ENCODE measurements around the gene FAM98C. TPM values are rescaled to one million over a fixed set of nuclear protein-coding genes. Genes with fewer than 3 reads are reported as not detected.

Gene FAM98C
- polyA plus RNA-seq, 6 donors from 2014 or later, result 3.6 to 23.8 (median 14.2) TPM

- Mint-ChIP-seq H3K27ac (no peak overlapping the region), H3K27me3 (peaks cover 17 to 39% (median 36%) of the 10 kb centered on the region in 3 donors), H3K4me1 (peaks cover 9 to 11% (median 9%) of the 10 kb centered on the region in 3 donors), H3K9me3 (no peaks in the 10 kb centered on the region), H3K36me3 (peaks cover 0 to 8% of the 10 kb centered on the region in 2 donors), H3K4me3 (no peak overlapping the region)
- DNase-seq (no peak), ATAC-seq (ENCODE audit: low read depth in 2 of 2) (no peak)
Measured at GRCh38 chr19:38370299-38370698, 32.6 kb upstream of the FAM98C start.

- DNase-seq (no peak), ATAC-seq (ENCODE audit: low read depth in 2 of 2) (no peak)
- H3K36me3 Mint-ChIP-seq, result peaks cover 0 to 10% of the 10 kb centered on the region in 2 donors
- H3K27me3 Mint-ChIP-seq, result peaks cover 17 to 37% (median 33%) of the 10 kb centered on the region in 3 donors
- H3K27ac Mint-ChIP-seq, result no peak overlapping the region
- no peaks in the 10 kb centered on the region for H3K9me3 Mint-ChIP-seq
- H3K4me3 Mint-ChIP-seq, result no peak overlapping the region
- H3K4me1 Mint-ChIP-seq, result peaks cover 14 to 17% (median 17%) of the 10 kb centered on the region in 3 donors
Measured at GRCh38 chr19:38371081-38371480, 31.8 kb upstream of the FAM98C start.

GRCh38 chr19:38373907-38374331, 29.0 kb upstream of the FAM98C start:
- Mint-ChIP-seq H3K4me1 (peaks cover 19 to 29% (median 25%) of the 10 kb centered on the region in 3 donors), H3K27ac (peak overlapping the region; percentile 95 to 99 (median 98)), H3K9me3 (no peaks in the 10 kb centered on the region), H3K27me3 (peaks cover 15 to 20% (median 17%) of the 10 kb centered on the region in 3 donors), H3K36me3 (peaks cover under 1 to 10% of the 10 kb centered on the region in 2 donors), H3K4me3 (peak overlapping the region; percentile 96 to 100 (median 99))
- ATAC-seq (ENCODE audit: low read depth in 2 of 2), result no peak
- DNase-seq, result no peak

- peak within 1 kb of the TSS; percentile 96 to 100 (median 99) for H3K4me3 Mint-ChIP-seq
- peak within 1 kb of the TSS; percentile 95 to 99 (median 98) for H3K27ac Mint-ChIP-seq
- H3K9me3 Mint-ChIP-seq, result no peaks in the 10 kb centered on the region
- peaks cover 7 to 15% of the 10 kb centered on the region in 2 donors for H3K36me3 Mint-ChIP-seq
- ATAC-seq (ENCODE audit: low read depth in 2 of 2), result peak; percentile 92
- peaks cover 12 to 17% (median 16%) of the 10 kb centered on the region in 3 donors for H3K27me3 Mint-ChIP-seq
- H3K4me1 Mint-ChIP-seq, result peaks cover 22 to 32% (median 29%) of the 10 kb centered on the region in 3 donors
- peak; percentile 99 for DNase-seq
Measured at GRCh38 chr19:38374332-38375097, 28.4 kb upstream of the FAM98C start, which contains the start of gene PSMD8. TSS of gene PSMD8 (plus strand) at chr19:38374571. CDS start at chr19:38374602, 31 bp downstream.

- Mint-ChIP-seq H3K36me3 (peaks cover 8 to 20% of the 10 kb centered on the region in 2 donors), H3K9me3 (no peaks in the 10 kb centered on the region), H3K27me3 (peaks cover 9 to 16% (median 10%) of the 10 kb centered on the region in 3 donors), H3K4me3 (peak overlapping the region; percentile 96 to 100 (median 99)), H3K27ac (peak overlapping the region; percentile 95 to 99 (median 98)), H3K4me1 (peaks cover 23 to 34% (median 31%) of the 10 kb centered on the region in 3 donors)
- ATAC-seq (ENCODE audit: low read depth in 2 of 2) (no peak), DNase-seq (no peak)
Measured at GRCh38 chr19:38375098-38375493, 27.8 kb upstream of the FAM98C start.

- no peak for DNase-seq
- Mint-ChIP-seq H3K4me1 (peaks cover 26 to 36% (median 31%) of the 10 kb centered on the region in 3 donors), H3K36me3 (peaks cover 8 to 26% of the 10 kb centered on the region in 2 donors), H3K27ac (peak overlapping the region in 5 of 6 donors; percentile 89 to 99 (median 96)), H3K9me3 (no peaks in the 10 kb centered on the region), H3K4me3 (peak overlapping the region; percentile 96 to 100 (median 99)), H3K27me3 (peaks cover 4 to 10% (median 7%) of the 10 kb centered on the region in 3 donors)
- ATAC-seq (ENCODE audit: low read depth in 2 of 2), result no peak
Measured at GRCh38 chr19:38375748-38376147, 27.1 kb upstream of the FAM98C start.

- Mint-ChIP-seq H3K27ac (peak overlapping the region in 1 of 6 donors; percentile 86), H3K36me3 (peaks cover 10 to 31% of the 10 kb centered on the region in 2 donors), H3K4me1 (peaks cover 26 to 36% (median 31%) of the 10 kb centered on the region in 3 donors), H3K27me3 (peaks cover 0 to 7% (median 5%) of the 10 kb centered on the region in 3 donors), H3K9me3 (no peaks in the 10 kb centered on the region), H3K4me3 (peak overlapping the region; percentile 58 to 99 (median 91))
- no peak for ATAC-seq (ENCODE audit: low read depth in 2 of 2)
- DNase-seq, result no peak
Measured at GRCh38 chr19:38376576-38376975, 26.3 kb upstream of the FAM98C start.

- Mint-ChIP-seq H3K4me1 (peaks cover 26 to 36% (median 31%) of the 10 kb centered on the region in 3 donors), H3K9me3 (no peaks in the 10 kb centered on the region), H3K4me3 (peak overlapping the region in 6 of 8 donors; percentile 80 to 99 (median 91)), H3K36me3 (peaks cover 15 to 36% of the 10 kb centered on the region in 2 donors), H3K27me3 (peaks cover 0 to 5% (median 4%) of the 10 kb centered on the region in 3 donors), H3K27ac (no peak overlapping the region)
- DNase-seq (no peak), ATAC-seq (ENCODE audit: low read depth in 2 of 2) (no peak)
Measured at GRCh38 chr19:38377052-38377451, 25.8 kb upstream of the FAM98C start.

- ATAC-seq (ENCODE audit: low read depth in 2 of 2) (no peak), DNase-seq (no peak)
- no peak overlapping the region for H3K4me3 Mint-ChIP-seq
- peaks cover 22 to 51% of the 10 kb centered on the region in 2 donors for H3K36me3 Mint-ChIP-seq
- H3K27me3 Mint-ChIP-seq, result peaks cover 0 to 5% (median 4%) of the 10 kb centered on the region in 3 donors
- no peak overlapping the region for H3K27ac Mint-ChIP-seq
- peaks cover 26 to 36% (median 31%) of the 10 kb centered on the region in 3 donors for H3K4me1 Mint-ChIP-seq
- no peaks in the 10 kb centered on the region for H3K9me3 Mint-ChIP-seq
Measured at GRCh38 chr19:38378866-38379265, 24.0 kb upstream of the FAM98C start.

GRCh38 chr19:38381138-38381537, 21.8 kb upstream of the FAM98C start:
- no peak for ATAC-seq (ENCODE audit: low read depth in 2 of 2)
- Mint-ChIP-seq H3K4me3 (no peak overlapping the region), H3K36me3 (peaks cover 22 to 49% of the 10 kb centered on the region in 2 donors)

GRCh38 chr19:38383184-38383583, 19.7 kb upstream of the FAM98C start:
- Mint-ChIP-seq H3K9me3 (peaks cover 0 to 3% (median 0%) of the 10 kb centered on the region in 7 donors), H3K27me3 (peaks cover 10 to 29% (median 12%) of the 10 kb centered on the region in 3 donors), H3K4me3 (peak overlapping the region in 1 of 8 donors; percentile 62), H3K36me3 (peaks cover 22 to 57% of the 10 kb centered on the region in 2 donors), H3K27ac (no peak overlapping the region), H3K4me1 (peaks cover 18 to 24% (median 18%) of the 10 kb centered on the region in 3 donors)
- DNase-seq (no peak), ATAC-seq (ENCODE audit: low read depth in 2 of 2) (no peak)

More at GRCh38 chr19:38381138-38381537, 21.8 kb upstream of the FAM98C start:
- DNase-seq, result no peak
- H3K27me3 Mint-ChIP-seq, result peaks cover 0 to 17% (median 0%) of the 10 kb centered on the region in 3 donors
- H3K27ac Mint-ChIP-seq, result no peak overlapping the region
- peaks cover 12 to 26% (median 14%) of the 10 kb centered on the region in 3 donors for H3K4me1 Mint-ChIP-seq
- H3K9me3 Mint-ChIP-seq, result no peaks in the 10 kb centered on the region

- H3K36me3 Mint-ChIP-seq, result peaks cover 22 to 57% of the 10 kb centered on the region in 2 donors
- no peak overlapping the region for H3K27ac Mint-ChIP-seq
- peaks cover 10 to 31% (median 14%) of the 10 kb centered on the region in 3 donors for H3K27me3 Mint-ChIP-seq
- peak overlapping the region in 1 of 8 donors; percentile 62 for H3K4me3 Mint-ChIP-seq
- DNase-seq, result no peak
- no peak for ATAC-seq (ENCODE audit: low read depth in 2 of 2)
- peaks cover 0 to 3% (median 0%) of the 10 kb centered on the region in 7 donors for H3K9me3 Mint-ChIP-seq
- H3K4me1 Mint-ChIP-seq, result peaks cover 20 to 26% (median 20%) of the 10 kb centered on the region in 3 donors
Measured at GRCh38 chr19:38383743-38384142, 19.1 kb upstream of the FAM98C start.

Measured in naive B cell (primary cell).